HG03565 (cell line): ENCODE data around the gene FNBP1.
"Not testable (repeated sequence)": the region's sequence is repeated elsewhere in the genome, so short reads cannot be mapped to it uniquely, and the experiment has no call there.

Experiments used
- ATAC-seq: cut with Tn5 transposase; IDR thresholded peaks from one replicate; pipeline ENCODE4 v1.9.1; 2021; ENCODE audit warnings: mild to moderate bottlenecking, moderate library complexity; ENCODE audit not compliant: unreplicated experiment

The FNBP1 gene

GRCh38 chr9:129995409-129996160 lies 47.4 kb downstream of the FNBP1 start:
- no peak for ATAC-seq

GRCh38 chr9:129994882-129995281 lies 48.1 kb downstream of the FNBP1 start:
- ATAC-seq, result no peak

DNA sequence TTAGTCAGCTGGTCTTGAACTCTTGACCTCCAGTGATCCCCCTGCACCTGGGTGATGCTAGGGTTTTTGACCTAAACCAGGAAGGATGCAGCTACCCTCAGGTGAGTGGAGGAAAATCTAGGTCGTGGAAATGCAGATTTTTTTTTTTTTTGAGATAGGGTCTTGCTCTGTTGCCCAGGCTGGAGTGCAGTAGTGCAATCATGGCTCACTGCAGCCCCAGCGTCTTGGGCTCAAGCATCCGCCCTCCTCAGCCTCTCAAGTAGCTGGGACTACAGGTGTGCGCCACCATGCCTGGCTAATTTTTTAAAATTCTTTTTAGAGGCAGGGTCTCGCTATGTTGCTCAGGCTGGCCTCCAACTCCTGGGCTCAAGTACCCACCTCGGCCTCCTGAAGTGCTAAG lies 51.9 kb downstream of the FNBP1 start:
- ATAC-seq, result not testable (repeated sequence)

DNA sequence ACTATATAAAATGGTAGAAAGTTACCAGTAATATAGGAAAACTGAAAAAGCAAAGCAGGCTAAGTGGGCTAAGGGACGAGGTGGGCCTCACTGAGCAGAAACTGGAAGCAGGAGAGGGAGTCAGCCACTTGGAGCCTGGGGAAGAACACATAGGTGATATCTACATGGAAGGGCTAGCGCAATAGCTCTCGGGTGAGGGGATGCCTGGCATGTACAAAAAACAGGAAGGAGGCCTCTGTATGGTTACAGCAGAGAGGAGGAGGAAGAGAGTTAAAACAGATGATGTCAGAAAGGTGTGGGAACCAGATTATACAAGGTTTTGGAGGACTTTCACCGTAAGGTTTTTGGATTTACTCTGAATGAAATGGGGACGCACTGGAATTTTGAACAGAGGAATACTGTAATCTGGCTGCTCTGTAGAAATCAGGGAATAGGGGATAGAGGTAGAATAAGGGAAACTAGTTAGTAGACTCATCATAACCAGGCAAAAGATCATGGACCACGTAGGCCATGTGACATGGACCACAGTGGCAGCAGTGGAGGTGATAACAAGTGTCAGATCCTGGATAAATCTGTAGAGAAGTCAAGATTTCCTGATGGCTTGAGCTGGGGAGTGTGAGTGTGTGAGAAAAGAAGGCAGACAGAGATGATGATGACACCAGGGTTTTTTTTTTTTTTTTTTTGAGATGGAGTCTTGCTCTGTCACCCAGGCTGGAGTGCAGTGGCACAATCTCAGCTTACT lies 52.5 kb downstream of the FNBP1 start:
- ATAC-seq, result no peak

DNA sequence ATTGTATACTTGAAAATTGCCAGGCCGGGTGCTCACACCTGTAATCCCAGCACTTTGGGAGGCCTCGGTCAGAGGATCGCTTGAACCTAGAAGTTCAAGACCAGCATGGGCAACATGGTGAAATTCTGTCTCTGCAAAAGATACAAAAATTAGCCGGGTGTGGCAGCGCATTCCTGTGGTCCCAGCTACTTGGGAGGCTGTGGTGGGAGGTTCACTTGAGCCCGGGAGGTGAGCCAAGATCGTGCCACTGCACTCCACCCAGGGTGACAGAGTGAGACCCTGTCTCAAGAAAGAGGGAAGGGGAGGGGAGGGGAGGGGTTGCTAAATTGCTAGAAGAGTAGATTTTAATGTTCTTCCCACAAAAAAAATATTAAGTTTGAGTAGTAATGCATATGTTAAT lies 53.2 kb downstream of the FNBP1 start:
- ATAC-seq, result no peak

GRCh38 chr9:129989362-129989708 lies 53.7 kb downstream of the FNBP1 start:
- ATAC-seq, result no peak

DNA sequence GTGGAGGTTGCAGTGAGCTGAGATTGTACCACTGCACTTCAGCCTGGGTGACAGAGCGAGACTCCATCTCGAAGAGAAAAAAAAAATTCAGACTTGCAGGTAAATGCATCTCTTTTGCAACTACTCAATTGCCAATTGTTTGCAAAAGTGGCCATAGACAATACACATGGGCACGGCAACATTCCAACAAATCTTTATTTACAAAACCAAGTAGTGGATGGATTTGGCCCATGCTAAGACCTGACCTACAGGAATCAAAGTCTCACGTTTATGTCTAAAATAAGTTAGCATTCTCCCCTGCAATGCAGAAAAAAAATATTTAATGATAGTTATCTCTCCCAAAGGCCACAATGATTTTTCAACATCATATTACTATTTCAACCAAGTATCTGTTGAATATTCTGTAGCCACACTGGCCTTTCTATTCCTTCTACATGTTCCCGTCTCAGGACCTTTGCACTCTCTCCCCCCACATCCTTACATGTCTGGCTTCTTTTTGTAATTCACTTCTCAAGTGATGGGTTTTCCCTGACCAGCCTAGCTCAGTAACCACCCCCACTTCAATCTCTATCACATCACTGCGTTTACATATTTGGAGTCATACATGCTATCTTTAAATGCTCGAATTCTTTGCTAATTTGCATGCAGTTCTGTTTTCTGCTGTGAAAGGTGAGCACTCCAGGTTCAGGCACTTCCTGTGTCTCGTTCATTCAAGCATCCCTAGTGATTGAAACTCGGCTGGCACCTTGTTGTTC lies 54.2 kb downstream of the FNBP1 start:
- peak; percentile 65 for ATAC-seq

- ATAC-seq, result no peak
Measured at GRCh38 chr9:129987941-129988340, 55.0 kb downstream of the FNBP1 start.

DNA sequence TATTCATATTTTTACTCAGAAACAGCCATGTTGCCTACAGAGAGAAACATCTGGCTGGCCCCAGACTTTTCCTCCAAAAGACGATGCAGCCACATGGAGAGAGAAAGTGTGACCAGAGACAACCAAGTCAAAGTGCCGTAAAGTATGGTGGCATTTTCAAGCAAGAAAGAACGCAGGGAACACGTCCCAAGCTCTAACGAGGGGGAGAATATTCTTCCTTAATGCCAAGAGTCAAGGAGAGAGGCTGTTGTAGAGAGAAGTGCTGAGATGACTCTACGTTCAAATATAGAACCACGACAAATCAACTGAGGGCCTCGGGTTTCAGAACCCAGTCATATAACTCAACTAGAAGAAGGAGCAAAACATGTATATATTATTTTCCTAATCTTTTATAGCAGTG lies 55.9 kb downstream of the FNBP1 start:
- no peak for ATAC-seq

DNA sequence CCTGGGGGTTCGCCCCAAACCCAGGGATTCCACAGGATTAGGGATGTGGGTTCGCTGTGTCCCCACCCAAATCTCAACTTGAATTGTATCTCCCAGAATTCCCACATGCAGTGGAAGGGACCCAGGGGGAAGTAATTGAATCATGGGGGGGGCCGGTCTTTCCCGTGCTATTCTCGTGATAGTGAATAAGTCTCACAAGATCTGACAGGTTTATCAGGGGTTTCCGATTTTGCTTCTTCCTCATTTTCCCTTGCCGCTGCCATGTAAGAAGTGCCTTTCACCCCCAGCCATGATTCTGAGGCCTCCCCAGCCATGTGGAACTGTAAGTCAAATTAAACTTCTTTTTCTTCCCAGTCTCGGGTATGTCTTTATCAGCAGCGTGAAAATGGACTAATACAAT lies 58.4 kb downstream of the FNBP1 start:
- not testable (repeated sequence) for ATAC-seq

GRCh38 chr9:129983891-129984290 lies 59.1 kb downstream of the FNBP1 start:
- no peak for ATAC-seq

- ATAC-seq, result no peak
Measured at GRCh38 chr9:129981180-129981907, 61.6 kb downstream of the FNBP1 start.

GRCh38 chr9:129980224-129980623 lies 62.8 kb downstream of the FNBP1 start:
- not testable (repeated sequence) for ATAC-seq

GRCh38 chr9:129979071-129979745 lies 63.8 kb downstream of the FNBP1 start:
- no peak for ATAC-seq

DNA sequence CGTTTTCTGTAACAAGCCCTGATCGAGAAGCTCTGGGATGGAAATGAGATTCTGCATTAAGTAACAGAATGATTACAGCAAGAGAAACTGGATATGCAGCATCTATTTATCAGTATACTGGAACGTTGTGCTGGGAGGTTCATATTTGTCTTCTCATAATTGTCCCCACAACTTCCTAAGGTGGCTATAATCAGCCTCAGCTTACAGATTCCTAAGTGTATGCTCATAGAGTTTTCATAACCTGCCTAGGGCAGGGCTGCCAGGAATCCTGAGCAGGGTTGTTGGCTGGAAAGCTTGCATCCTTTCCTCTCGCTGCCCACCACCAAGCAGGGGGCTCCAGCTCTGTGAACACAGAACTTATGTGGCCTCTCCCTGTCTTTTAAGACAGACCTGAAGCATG lies 70.2 kb downstream of the FNBP1 start:
- ATAC-seq, result no peak

DNA sequence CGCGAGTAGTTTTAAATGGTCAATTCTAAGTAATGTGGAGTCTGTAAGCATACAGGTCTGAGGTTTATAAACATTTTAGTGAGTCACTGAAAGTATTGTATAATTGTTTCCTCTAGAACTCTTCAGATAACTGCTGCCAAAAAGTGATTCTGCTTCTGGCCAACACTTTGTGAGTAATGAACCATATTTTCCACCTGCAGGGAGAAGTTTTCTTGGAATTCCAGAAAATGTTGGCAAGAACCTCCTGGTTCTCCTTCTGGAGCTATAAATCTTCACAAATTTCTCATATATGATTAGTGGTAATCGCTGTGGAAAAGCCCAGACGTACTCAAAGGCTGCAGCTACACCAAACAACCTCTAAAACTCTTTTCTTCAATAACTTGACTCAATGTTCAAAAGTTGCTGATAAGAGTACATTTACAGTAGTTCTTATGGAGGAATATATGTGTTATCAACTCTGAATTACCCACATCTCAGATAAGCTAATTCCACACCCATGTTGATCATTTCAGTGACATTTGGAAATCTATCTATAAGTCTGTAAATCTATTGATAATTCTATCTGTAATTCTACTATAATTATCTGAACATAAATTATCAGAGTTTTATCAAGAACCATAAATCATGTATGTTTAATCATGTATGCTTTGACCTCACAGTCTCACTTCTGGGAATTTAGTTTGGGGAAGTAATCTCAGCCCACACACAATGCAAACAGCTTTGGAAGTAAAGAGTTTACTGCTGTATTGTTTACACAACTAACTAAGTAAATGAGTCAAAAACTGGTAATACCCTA lies 74.1 kb downstream of the FNBP1 start:
- no peak for ATAC-seq

DNA sequence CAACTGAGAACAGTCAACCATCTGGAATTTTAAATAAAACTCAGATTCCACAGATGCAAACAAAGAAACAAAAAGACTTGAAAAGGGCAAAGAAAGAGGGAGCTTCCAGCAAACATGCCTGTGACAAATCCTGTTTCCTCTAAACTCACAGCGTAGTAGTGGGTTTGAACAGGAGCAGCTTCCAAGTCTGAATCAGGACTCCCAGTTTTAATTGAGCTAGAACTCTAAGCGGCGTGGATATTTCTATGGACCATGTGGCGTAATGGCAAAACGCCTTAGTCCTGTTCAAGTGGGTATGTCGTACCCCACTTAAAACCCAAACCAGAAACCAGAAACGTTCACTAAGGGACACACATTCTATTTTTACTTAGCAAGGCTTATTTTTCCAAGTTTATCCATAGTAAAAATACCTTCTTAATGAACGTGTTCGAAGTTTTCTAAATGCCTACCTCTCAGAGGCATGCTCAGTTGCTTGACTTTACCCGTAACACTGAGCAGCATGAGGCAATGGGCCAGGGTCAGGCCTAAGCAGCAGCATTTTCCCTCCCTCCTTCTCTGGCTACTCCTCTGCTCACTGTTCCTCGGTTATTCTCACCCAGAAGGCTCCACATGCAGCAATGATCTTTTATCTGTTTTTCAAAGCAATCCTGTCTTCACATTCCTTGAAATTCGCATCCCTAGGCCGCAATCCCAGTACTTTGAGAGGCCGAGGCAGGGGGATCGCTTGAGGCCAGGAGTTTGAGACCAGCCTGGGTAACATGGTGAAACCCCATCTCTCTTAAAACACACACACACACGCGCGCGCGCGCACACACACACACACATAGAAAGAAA lies 77.9 kb downstream of the FNBP1 start:
- no peak for ATAC-seq

GRCh38 chr9:129962889-129963703 lies 79.9 kb downstream of the FNBP1 start:
- ATAC-seq, result peak; percentile 71
